NCI-H2081 treated with DMSO at 0.1 percent for 48 hours (cell line): Measurements from ENCODE around the gene ARHGAP26.

Source experiments
- DNase-seq: peaks from one replicate; lab custom pipeline; 2025; lab: John Stamatoyannopoulos, UW

Gene ARHGAP26

GRCh38 chr5:142811866-142812557 is 41.8 kb downstream of the ARHGAP26 start:
- no peak for DNase-seq

DNA sequence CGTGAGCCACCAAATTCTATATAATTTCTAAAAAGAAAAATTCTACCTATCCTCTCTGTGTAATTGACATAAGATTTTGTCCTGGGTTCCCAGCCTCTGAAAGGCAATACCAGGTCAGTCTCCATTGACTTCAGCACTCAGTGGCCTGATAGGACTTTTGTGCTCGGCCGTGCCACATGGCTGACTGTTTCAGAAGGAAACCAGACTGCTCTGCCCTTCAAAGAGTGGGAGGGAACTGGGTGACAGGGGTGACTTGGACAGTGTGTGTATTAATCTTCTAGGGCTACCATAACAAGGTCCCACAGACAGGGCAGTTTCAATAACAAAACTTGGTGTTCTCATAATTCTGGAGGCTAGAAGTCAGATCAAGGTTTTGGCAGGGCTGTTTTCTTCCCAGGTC is 43.0 kb downstream of the ARHGAP26 start:
- no peak for DNase-seq

- DNase-seq = no peak
These were observed 43.9 kb downstream of the ARHGAP26 start for GRCh38 chr5:142814122-142814521.

DNA sequence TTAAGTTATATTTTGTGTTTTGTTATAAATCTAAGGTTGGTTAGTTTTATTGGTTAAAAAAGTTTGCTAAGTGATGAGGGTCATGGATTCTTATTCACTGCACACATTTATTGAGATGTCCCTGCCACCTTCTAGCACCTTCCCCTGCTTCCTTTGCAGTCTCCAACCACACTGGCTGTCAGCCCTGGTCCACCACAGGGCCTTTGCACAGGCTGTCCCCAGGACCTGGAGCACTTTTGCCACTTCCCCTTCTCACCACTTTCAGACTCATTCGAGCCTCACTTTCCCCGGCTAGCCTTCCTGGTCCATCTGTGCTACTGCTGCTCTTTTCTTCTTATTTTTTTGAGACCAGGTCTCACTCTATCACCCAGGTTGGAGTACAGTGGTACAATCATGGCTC is 45.3 kb downstream of the ARHGAP26 start:
- no peak for DNase-seq

- DNase-seq = no peak
These were observed 46.6 kb downstream of the ARHGAP26 start for GRCh38 chr5:142816531-142817430.

- no peak for DNase-seq
These were observed 47.8 kb downstream of the ARHGAP26 start for GRCh38 chr5:142817949-142818431.

GRCh38 chr5:142819292-142819691 is 49.1 kb downstream of the ARHGAP26 start:
- no peak for DNase-seq

- no peak for DNase-seq
These were observed 49.6 kb downstream of the ARHGAP26 start for GRCh38 chr5:142819825-142820224.

DNA sequence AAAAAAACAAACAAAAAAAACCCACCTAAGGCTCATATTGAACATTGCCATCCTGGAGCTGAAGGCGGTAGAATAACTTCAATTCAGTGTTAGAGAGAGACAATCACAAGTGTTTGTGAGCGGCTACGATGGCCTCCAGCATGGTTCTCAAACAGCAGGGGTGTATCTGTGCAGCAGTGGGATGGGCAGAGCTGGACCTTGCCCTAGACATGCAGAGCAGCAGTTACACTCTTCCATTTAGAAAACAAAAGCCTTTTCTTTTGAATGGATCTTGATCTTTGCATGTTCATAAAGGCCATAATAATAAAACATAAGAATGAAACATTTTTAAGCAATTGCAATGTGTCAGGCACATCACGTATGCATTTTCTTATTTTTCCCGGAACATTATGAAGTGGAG is 50.3 kb downstream of the ARHGAP26 start:
- no peak for DNase-seq

- DNase-seq = no peak
These were observed 51.0 kb downstream of the ARHGAP26 start for GRCh38 chr5:142821034-142821732.

- DNase-seq = no peak
These were observed 51.7 kb downstream of the ARHGAP26 start for GRCh38 chr5:142821733-142822487.

- no peak for DNase-seq
These were observed 52.9 kb downstream of the ARHGAP26 start for GRCh38 chr5:142823126-142823525.

- DNase-seq = no peak
These were observed 53.6 kb downstream of the ARHGAP26 start for GRCh38 chr5:142823806-142824205.

DNA sequence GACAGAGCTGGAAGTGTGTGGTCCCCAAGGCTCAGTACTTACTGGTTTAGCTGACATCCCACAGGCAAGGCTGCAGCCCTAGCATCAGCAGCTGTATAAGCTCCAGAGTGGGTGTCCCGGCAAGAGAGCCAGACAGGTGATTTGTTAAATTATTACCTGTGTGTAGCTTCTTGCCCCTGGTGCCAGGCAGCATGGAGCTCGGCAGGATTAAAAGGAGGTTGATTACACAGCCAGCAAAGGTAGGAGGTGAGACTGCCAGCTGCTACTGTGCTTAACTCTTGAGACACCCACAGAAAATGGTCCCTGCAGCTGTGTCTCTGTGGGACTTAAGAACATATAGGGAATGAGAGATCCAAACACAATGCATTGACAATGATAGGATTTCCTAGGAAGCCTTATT is 54.2 kb downstream of the ARHGAP26 start:
- no peak for DNase-seq

DNA sequence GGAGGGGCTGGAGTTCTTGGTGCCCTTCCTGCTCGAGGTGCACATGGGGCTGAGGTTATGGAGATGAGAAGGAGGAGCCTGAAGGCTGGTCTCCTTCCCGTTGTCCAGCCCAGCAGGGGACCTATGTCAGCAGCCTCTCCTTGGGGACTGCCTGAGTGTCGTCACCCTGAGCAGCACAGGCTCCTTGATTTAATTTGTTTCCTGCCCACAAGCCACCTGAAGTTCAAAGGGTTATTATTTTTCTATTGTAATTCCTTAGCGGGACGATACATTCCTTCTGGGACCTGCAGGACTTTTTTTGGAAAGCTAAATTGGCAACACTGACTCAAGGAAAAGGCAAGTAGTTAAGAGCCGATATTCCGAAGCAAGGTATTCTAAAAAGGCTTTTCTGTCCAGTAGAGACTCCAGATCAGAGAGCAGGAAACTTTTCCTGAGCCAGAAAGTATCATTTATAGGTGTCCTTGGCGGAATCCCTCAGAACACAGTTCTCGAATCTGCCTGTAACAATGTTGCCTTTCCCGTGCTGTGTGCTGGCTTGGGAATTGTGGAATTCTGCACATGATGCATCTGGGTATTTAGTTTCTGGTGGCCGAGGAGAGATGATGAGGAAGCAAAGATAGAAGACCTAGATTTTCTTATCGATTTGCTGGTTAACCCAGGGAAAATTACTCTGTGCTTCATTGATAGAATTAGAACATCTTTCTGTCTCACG is 55.4 kb downstream of the ARHGAP26 start:
- DNase-seq = no peak

- no peak for DNase-seq
These were observed 55.9 kb downstream of the ARHGAP26 start for GRCh38 chr5:142826093-142826492.

DNA sequence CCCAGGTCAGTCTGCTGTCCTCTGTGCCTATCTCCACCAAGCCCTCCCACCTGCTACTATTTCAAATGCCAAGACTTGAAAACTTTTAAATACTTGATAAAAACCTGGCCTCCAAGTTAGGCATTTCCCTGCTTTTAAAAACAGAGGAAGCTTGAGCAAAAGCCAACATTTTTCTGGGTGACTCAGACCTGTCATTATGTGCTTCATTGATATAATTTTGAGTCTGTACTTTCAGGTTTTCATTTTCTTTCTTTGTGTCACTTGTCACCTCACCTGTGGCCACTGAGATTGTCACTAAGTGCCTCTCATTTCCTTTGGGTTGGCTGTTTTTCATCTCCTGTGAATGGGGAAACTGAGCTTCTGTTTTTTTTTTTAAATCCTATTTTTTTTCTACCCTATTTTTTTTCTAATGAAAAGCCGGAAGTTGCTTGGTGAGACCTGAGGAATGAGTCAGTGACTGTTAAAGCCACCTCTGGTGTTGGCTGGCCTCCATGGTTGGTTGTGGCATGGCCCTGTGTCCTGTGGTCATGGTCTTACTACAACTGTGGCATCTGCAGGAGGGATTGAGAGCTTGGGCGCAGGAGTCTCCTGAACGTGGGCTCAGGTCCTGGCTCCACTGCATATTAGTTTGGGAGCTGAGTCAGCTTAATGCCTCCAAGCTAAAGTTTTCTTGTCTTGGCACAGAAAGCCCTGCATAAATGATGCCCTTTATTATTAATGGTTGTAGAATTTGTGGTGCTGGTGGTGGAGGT is 56.7 kb downstream of the ARHGAP26 start:
- DNase-seq = no peak

- DNase-seq = no peak
These were observed 57.9 kb downstream of the ARHGAP26 start for GRCh38 chr5:142827934-142828576.

DNA sequence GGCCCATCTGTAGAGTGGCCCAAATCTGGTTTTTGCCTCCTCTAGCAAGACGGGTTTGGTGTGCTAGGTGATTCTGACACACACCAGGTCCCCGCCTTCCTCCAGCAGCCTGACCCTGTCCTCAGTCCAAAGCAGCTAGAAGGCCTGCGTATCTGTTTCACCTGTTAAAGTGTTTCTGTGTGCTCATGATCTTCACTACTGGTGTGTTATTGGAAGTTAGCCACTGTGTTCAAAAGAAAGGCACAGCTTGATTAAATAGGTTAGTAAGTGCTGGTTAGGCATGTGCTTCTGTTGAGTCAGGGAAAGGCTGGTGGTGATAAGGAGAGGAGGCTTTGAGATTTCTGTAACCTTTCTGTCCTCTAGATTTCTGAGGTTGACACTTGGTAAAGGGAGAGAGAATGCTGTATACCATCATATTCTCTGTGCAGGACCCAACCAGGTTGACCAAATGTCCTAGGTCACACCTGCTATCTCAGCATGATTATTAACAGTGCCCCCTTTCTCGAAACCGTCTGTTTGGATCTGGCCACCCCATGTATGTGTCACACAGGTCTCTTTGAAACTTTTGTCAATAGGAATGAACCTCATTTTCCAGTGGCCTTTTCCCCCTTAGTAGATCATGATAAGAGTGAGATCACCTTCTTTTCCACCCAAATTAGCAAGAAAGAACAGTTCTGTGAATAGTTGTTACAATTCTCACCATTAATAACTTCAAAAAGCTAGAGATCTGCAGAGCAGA is 58.8 kb downstream of the ARHGAP26 start:
- DNase-seq = no peak
